Sigmoid colon (tissue), 7 donors: Measurements from ENCODE around the gene PLEKHA7. TPM values are rescaled to one million over a fixed set of nuclear protein-coding genes. Genes with fewer than 3 reads are reported as not detected.

Experiments used
- DNase-seq: peaks from one replicate; pipeline ENCODE4 v3.0.0-alpha.2; 2019
- H3K27ac ChIP-seq, 4 donors: fragments of 200-600 bp; sonication (generic); one replicate each; pipeline ENCODE4 v1.5.1; 2016 to 2019; ENCODE audit warnings: mild to moderate bottlenecking in 1 of 4
- H3K27me3 ChIP-seq, 3 donors: fragments of 200-600 bp; sonication (generic); one replicate each; pipeline ENCODE4 v1.5.1; 2019; ENCODE audit warnings: mild to moderate bottlenecking in 1 of 3
- H3K36me3 ChIP-seq, 4 donors: fragments of 200-600 bp; sonication (generic); one replicate each; pipeline ENCODE4 v1.5.1; 2016 to 2019
- H3K4me1 ChIP-seq, 4 donors: fragments of 200-600 bp; sonication (generic); one replicate each; pipeline ENCODE4 v1.5.1; 2017 to 2019
- H3K4me3 ChIP-seq, 4 donors: fragments of 200-600 bp; sonication (generic); one replicate each; pipeline ENCODE4 v1.5.1; 2017 to 2019; ENCODE audit warnings: mild to moderate bottlenecking in 2 of 4, moderate library complexity in 1 of 4
- H3K9me3 ChIP-seq, 4 donors: fragments of 200-600 bp in 3 of 4; sonication (generic) in 3 of 4; one replicate each; pipeline versions ENCODE4 v1.5.1 to v1.6.1; 2013 to 2019
- CTCF ChIP-seq, 4 experiments: fragments of 450-650 bp in 3 of 4; fragments of 200-600 bp in 1 of 4; IDR thresholded peaks; one replicate each; pipeline ENCODE4 v1.5.1; 2016 to 2019; ENCODE audit warnings: antibody characterized with exemption in 4 of 4, mild to moderate bottlenecking in 3 of 4, moderate library complexity in 2 of 4
- EP300 ChIP-seq, 4 donors: sonication (generic); formaldehyde crosslinking; IDR thresholded peaks; one replicate each; pipeline ENCODE4 v1.6.1; 2017; ENCODE audit warnings: antibody characterized with exemption in 4 of 4
- POLR2A ChIP-seq, 2 donors: fragments of 450-650 bp; IDR thresholded peaks; one replicate each; pipeline ENCODE4 v1.6.1; 2016; ENCODE audit warnings: antibody characterized with exemption in 2 of 2, mild to moderate bottlenecking in 2 of 2, moderate library complexity in 2 of 2
- POLR2AphosphoS5 ChIP-seq, 4 donors: sonication (generic); formaldehyde crosslinking; IDR thresholded peaks; one replicate each; pipeline ENCODE4 v1.6.1; 2017; ENCODE audit warnings: antibody characterized with exemption in 4 of 4
- WGBS, 2 donors: extraction: QIAGEN DNeasy Blood & Tissue Kit; methylation state at CpG; one replicate each; pipeline ENCODE4 v1.1.7; 2013; 5-methylcytosine and 5-hydroxymethylcytosine counted together
- intact Hi-C: fragments of 100-400 bp; cut with DNase I; formaldehyde crosslinking; loops from one replicate; pipeline ENCODE4 v1.15.1; 2023
- polyA plus RNA-seq, 3 donors: library from polyadenylated mRNA; stranded (reverse); fragments of 200-250 nt; gene quantifications; one replicate each; pipeline ENCODE4 v1.2.3, GENCODE V29; 2013
- total RNA-seq, 4 donors: library from RNA; depleted of rRNA; stranded (reverse); fragments of >200 nt; gene quantifications; one replicate each; pipeline ENCODE4 v1.1.0, GENCODE V29; 2016
- donor health status: healthy with polysubstance abuse.
- donor health status: Bipolar disorder and iron deficiency.
- donor health status: healthy.

Gene PLEKHA7
- total and polyA plus RNA-seq, 7 donors, result 2.9 to 45.3 (median 10.2) TPM

GRCh38 chr11:16775614-16776283 is 238.5 kb downstream of the PLEKHA7 start:
- intact Hi-C loops, result no loop called here
- no peak overlapping the region for H3K27ac ChIP-seq

DNA sequence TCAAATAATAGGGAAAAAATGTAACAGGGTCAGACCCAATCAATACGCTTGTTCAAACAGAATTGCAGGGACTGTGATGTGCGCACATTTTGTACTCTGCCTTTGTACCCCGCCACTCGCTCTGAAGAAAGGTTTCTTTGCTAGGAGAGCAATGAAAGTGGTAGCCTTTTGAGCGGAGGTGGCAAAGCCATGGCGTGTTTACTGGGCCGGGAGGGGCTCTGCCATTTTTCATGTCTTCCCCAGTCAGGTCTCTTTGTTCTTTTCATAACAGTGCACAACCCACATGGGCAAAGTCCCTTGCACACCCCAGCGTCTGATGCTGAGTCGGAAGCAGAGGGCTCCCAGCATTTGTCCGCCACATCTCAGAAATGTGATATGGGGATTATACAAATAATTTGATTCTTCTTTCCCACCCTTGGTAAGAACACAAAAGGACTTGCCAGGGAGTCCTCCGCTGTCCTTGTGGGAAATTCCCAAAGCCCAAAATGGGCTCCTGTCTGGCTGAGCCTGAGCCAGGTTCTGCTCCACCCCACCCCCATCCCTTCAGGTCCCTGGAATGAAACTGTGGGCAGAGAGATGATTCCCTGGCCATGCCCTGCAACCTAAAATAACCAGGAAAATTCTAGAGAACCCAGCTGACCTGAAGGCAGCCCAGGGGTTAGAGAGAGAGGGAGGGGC is 239.1 kb downstream of the PLEKHA7 start:
- WGBS, 2 donors, result 91% methylated on average over 11 of the region's 11 CpGs
- H3K27me3 ChIP-seq, result no peaks in the 10 kb centered on the region
- intact Hi-C loops, result no loop called here
- H3K27ac ChIP-seq, result no peak overlapping the region
- no peaks in the 10 kb centered on the region for H3K36me3 ChIP-seq
- H3K9me3 ChIP-seq, result no peaks in the 10 kb centered on the region
- no peaks in the 10 kb centered on the region for H3K4me1 ChIP-seq
- H3K4me3 ChIP-seq, result no peak overlapping the region
- no peak for DNase-seq
- no peak for TF ChIP-seq POLR2A (IDR thresholded peaks at IDR 0.05)
- no peak for TF ChIP-seq CTCF (IDR thresholded peaks at IDR 0.05)
- no peak for TF ChIP-seq EP300 (IDR thresholded peaks at IDR 0.05)
- TF ChIP-seq POLR2AphosphoS5 (IDR thresholded peaks at IDR 0.05), result no peak

More at GRCh38 chr11:16775614-16776283, 238.5 kb downstream of the PLEKHA7 start:
- Histone ChIP-seq H3K27me3 (no peaks in the 10 kb centered on the region), H3K4me1 (no peaks in the 10 kb centered on the region), H3K36me3 (no peaks in the 10 kb centered on the region), H3K4me3 (no peak overlapping the region), H3K9me3 (no peaks in the 10 kb centered on the region)
- no peak for TF ChIP-seq POLR2AphosphoS5 (IDR thresholded peaks at IDR 0.05)
- no peak for TF ChIP-seq EP300 (IDR thresholded peaks at IDR 0.05)
- no peak for TF ChIP-seq CTCF (IDR thresholded peaks at IDR 0.05)
- TF ChIP-seq POLR2A (IDR thresholded peaks at IDR 0.05), result no peak
- 91 to 93% methylated on average over 16 of the region's 16 CpGs for WGBS, 2 donors
- no peak for DNase-seq

DNA sequence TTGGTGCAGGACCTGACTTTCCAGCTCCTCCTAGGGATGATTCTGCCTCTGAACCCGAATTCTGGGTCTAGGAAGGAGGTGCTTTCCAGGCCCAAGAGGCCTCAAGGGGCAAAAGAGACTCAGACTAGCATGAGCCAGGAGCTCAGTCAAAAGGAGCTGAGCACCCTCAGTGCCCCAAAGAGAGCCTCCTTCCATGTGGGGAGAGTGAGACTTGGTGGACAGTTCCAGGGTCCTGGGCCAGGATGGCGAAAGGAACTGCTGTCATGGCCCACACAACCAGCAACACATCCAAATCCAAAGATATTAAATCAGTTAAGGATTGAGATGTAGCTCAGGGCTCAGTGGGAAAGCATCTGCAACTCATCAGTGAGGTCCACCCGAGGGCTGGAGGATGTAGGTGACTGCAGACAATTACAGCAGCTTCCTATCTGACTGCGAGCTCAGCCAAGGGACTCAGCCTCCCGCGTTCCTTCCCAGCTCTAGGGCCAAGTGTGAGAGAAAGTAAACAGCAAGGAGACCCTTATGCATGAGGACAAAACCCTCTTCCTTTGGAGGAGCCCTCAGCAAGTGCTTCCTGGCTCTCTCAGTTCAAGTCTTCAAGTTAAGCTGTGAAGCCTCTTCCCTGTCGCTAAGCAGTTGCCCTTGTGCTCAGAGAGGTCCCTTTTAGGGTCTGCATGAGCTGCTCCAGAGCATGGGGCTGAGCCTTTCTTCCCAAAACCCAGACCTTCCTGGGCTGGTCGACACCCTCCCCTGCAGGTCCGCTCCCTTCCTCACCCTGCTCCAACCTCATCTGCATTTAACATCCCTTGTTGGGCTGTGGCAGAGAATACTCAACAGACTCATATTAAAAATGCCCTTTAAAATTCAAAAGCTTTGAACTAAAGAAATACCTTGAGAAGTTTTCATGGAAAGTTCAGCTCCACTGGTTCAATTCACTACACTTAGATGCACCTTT is 240.0 kb downstream of the PLEKHA7 start:
- H3K36me3 ChIP-seq, result no peaks in the 10 kb centered on the region
- 77 to 87% methylated on average over 9 of the region's 9 CpGs for WGBS, 2 donors
- DNase-seq, result no peak

GRCh38 chr11:16772141-16772512 is 242.1 kb downstream of the PLEKHA7 start:
- 95 to 97% methylated on average over 2 of the region's 2 CpGs for WGBS, 2 donors
- H3K4me1 ChIP-seq, result no peaks in the 10 kb centered on the region
- intact Hi-C loops, result no loop called here
- H3K36me3 ChIP-seq, result no peaks in the 10 kb centered on the region
- no peak for TF ChIP-seq EP300 (IDR thresholded peaks at IDR 0.05)
- TF ChIP-seq CTCF (IDR thresholded peaks at IDR 0.05), result no peak
- no peak for TF ChIP-seq POLR2AphosphoS5 (IDR thresholded peaks at IDR 0.05)
- TF ChIP-seq POLR2A (IDR thresholded peaks at IDR 0.05), result no peak
- no peaks in the 10 kb centered on the region for H3K27me3 ChIP-seq
- no peak overlapping the region for H3K4me3 ChIP-seq
- no peak for DNase-seq
- H3K9me3 ChIP-seq, result no peaks in the 10 kb centered on the region
- no peak overlapping the region for H3K27ac ChIP-seq

More for the DNA sequence above, 240.0 kb downstream of the PLEKHA7 start:
- no peak overlapping the region for H3K27ac ChIP-seq
- no peak for TF ChIP-seq POLR2AphosphoS5 (IDR thresholded peaks at IDR 0.05)
- TF ChIP-seq CTCF (IDR thresholded peaks at IDR 0.05), result no peak
- TF ChIP-seq POLR2A (IDR thresholded peaks at IDR 0.05), result no peak
- TF ChIP-seq EP300 (IDR thresholded peaks at IDR 0.05), result no peak
- H3K4me1 ChIP-seq, result no peaks in the 10 kb centered on the region
- no peak overlapping the region for H3K4me3 ChIP-seq
- intact Hi-C loops, result no loop called here
- no peaks in the 10 kb centered on the region for H3K27me3 ChIP-seq
- H3K9me3 ChIP-seq, result no peaks in the 10 kb centered on the region
